Common myeloid progenitor, CD34-positive (primary cell): Measurements from ENCODE around the gene NXPH4.

ENCODE experiments used
- CTCF ChIA-PET: fragments of 350-600 bp; sonication (Branson Sonifier 250); formaldehyde crosslinking; loops from one replicate; lab custom pipeline; 2021; ENCODE audit warnings: antibody characterized with exemption; lab: Charles Lee
- POLR2A ChIA-PET: fragments of 350-600 bp; sonication (Branson Sonifier 250); formaldehyde crosslinking; loops from one replicate; lab custom pipeline; 2021; ENCODE audit warnings: antibody characterized with exemption; lab: Charles Lee
- DNase-seq, 3 donors: peaks; one replicate each; pipeline versions ENCODE4 v3.0.0 to v3.0.0-alpha.2; 2013
- H3K27ac ChIP-seq, 2 experiments: 1 replicate in 1 of 2; 2 replicates in 1 of 2; pipeline ENCODE4 v1.7.0; 2013; ENCODE audit warnings: inconsistent platforms in 2 of 2, low read length in 2 of 2, mild to moderate bottlenecking in 2 of 2, low read depth in 1 of 2, moderate library complexity in 1 of 2; ENCODE audit not compliant: severe bottlenecking in 2 of 2, insufficient read depth in 1 of 2, poor library complexity in 1 of 2
- H3K27me3 ChIP-seq, 5 experiments: replicated peaks in 2 of 5; 1 replicate in 3 of 5; 2 replicates in 2 of 5; pipeline versions ENCODE4 v1.6.1 to v1.7.0; 2013; ENCODE audit warnings: low read length in 4 of 5, mild to moderate bottlenecking in 2 of 5, moderate library complexity in 2 of 5, inconsistent platforms in 1 of 5; ENCODE audit not compliant: insufficient read depth in 5 of 5, control insufficient read depth in 4 of 5
- H3K36me3 ChIP-seq, 4 experiments: 1 replicate in 2 of 4; 2 replicates in 2 of 4; pipeline versions ENCODE4 v1.6.1 to v1.7.0; 2013; ENCODE audit warnings: low read length in 3 of 4, control low read depth in 1 of 4, mild to moderate bottlenecking in 1 of 4; ENCODE audit not compliant: control insufficient read depth in 4 of 4, insufficient read depth in 4 of 4
- H3K4me1 ChIP-seq, 4 experiments: 1 replicate in 3 of 4; 2 replicates in 1 of 4; pipeline versions ENCODE4 v1.6.1 to v1.7.1; 2013; ENCODE audit warnings: low read length in 3 of 4, mild to moderate bottlenecking in 3 of 4, control low read depth in 1 of 4, inconsistent platforms in 1 of 4, moderate library complexity in 1 of 4; ENCODE audit not compliant: control insufficient read depth in 4 of 4, insufficient read depth in 4 of 4; ENCODE audit errors: control extremely low read depth in 1 of 4
- H3K4me3 ChIP-seq, 7 experiments: 1 replicate in 4 of 7; 2 replicates in 3 of 7; pipeline versions ENCODE4 v1.5.1 to v1.7.0; 2013; ENCODE audit warnings: mild to moderate bottlenecking in 7 of 7, low read length in 6 of 7, moderate library complexity in 6 of 7, inconsistent platforms in 2 of 7, low read depth in 2 of 7, control low read depth in 1 of 7; ENCODE audit not compliant: insufficient read depth in 4 of 7, control insufficient read depth in 1 of 7; ENCODE audit errors: extremely low read depth in 1 of 7
- H3K9me3 ChIP-seq, 5 experiments: 1 replicate in 4 of 5; 2 replicates in 1 of 5; pipeline versions ENCODE4 v1.6.1 to v1.7.1; 2013; ENCODE audit warnings: low read length in 4 of 5, mild to moderate bottlenecking in 2 of 5, inconsistent platforms in 1 of 5, low read depth in 1 of 5, moderate library complexity in 1 of 5; ENCODE audit not compliant: control insufficient read depth in 4 of 5, insufficient read depth in 2 of 5; ENCODE audit errors: control extremely low read depth in 1 of 5
- WGBS: methylation state at CpG from one replicate; pipeline ENCODE4 v1.1.5; 2013; ENCODE audit not compliant: insufficient coverage; 5-methylcytosine and 5-hydroxymethylcytosine counted together

The NXPH4 gene

DNA sequence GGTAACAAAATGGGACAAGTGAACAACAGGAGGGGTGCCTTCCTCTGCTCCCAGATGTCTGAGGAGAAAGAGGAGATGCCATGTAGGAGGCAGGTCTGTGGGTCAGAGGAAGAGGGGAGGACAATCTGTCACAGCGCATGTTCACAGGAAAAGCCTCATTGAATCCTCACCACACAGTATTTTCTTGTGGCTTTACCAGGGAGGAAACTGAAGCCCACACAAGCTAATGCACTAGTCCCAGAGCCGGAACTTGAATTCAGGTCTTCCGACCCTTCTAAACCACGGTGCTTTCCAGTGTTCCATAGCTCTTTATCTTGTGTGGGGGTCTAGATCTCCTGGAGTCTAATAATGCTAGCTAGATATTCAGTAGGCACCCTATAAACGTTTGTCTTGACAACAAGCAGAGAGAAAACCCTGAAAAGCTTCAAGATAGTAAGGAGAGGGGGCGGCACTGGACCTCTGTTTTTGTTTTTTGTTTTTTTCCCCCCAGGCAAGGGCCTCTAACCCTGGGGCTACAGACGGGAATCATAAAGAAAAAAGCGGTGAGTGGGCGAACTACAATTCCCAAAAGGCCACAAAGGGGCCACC is 12.5 kb downstream of the NXPH4 start:
- peak; percentile 61 to 76 (median 72) for DNase-seq
- WGBS, result 0% methylated on average over 8 of the region's 9 CpGs

GRCh38 chr12:57229634-57230380 is 13.2 kb downstream of the NXPH4 start, which contains the start of gene SHMT2:
Gene SHMT2 (plus strand): TSS chr12:57229711. CDS start chr12:57229779, 68 bp downstream.
- Histone ChIP-seq H3K27me3 (peaks cover 7 to 36% (median 15%) of the 10 kb centered on the region in 5 experiments), H3K4me3 (peak within 1 kb of the TSS; percentile 55 to 92 (median 79)), H3K36me3 (peaks cover 10 to 40% (median 27%) of the 10 kb centered on the region in 4 experiments), H3K4me1 (peaks cover 9 to 56% (median 48%) of the 10 kb centered on the region in 4 experiments), H3K9me3 (no peaks in the 10 kb centered on the region), H3K27ac (peak within 1 kb of the TSS in 1 of 2 experiments; percentile 75)
- ChIA-PET CTCF (interaction anchor here (0.8 to 13.6 kb wide), 10 partner anchors 8 to 106 kb away, joined by 3 to 326 read pairs (median 3); partner anchors contain the start of genes NXPH4 and STAC3), POLR2A (no interaction called here)
- 0% methylated on average over 34 of the region's 42 CpGs for WGBS
- DNase-seq, result peak; percentile 88 to 93 (median 89)

More for the DNA sequence above, 12.5 kb downstream of the NXPH4 start:
- Histone ChIP-seq H3K36me3 (peaks cover 10 to 35% (median 24%) of the 10 kb centered on the region in 4 experiments), H3K4me1 (peaks cover 9 to 58% (median 49%) of the 10 kb centered on the region in 4 experiments), H3K4me3 (peak overlapping the region; percentile 55 to 92 (median 79)), H3K27ac (peak overlapping the region in 1 of 2 experiments; percentile 75), H3K27me3 (peaks cover 7 to 40% (median 19%) of the 10 kb centered on the region in 5 experiments), H3K9me3 (no peaks in the 10 kb centered on the region)
- ChIA-PET POLR2A (no interaction called here), CTCF (interaction anchor here (0.8 to 13.6 kb wide), 7 partner anchors 10 to 105 kb away, joined by 3 to 326 read pairs (median 3); partner anchors contain the start of genes NXPH4 and STAC3)

- H3K27me3 ChIP-seq, result peaks cover 6 to 36% (median 14%) of the 10 kb centered on the region in 5 experiments
- H3K4me3 ChIP-seq, result peak overlapping the region in 6 of 7 experiments; percentile 1 to 92 (median 79)
- H3K27ac ChIP-seq, result peak overlapping the region in 1 of 2 experiments; percentile 75
- no peak for DNase-seq
- H3K9me3 ChIP-seq, result no peaks in the 10 kb centered on the region
- peaks cover 10 to 46% (median 29%) of the 10 kb centered on the region in 4 experiments for H3K36me3 ChIP-seq
- ChIA-PET POLR2A (no interaction called here), CTCF (interaction anchor here (1.1 to 13.6 kb wide), 6 partner anchors 9 to 47 kb away, joined by 3 to 326 read pairs (median 3); partner anchors contain the start of genes NXPH4 and STAC3)
- peaks cover 9 to 48% (median 44%) of the 10 kb centered on the region in 4 experiments for H3K4me1 ChIP-seq
- 93% methylated on average over 8 of the region's 10 CpGs for WGBS
Observed at GRCh38 chr12:57230381-57231155, 14.0 kb downstream of the NXPH4 start.

DNA sequence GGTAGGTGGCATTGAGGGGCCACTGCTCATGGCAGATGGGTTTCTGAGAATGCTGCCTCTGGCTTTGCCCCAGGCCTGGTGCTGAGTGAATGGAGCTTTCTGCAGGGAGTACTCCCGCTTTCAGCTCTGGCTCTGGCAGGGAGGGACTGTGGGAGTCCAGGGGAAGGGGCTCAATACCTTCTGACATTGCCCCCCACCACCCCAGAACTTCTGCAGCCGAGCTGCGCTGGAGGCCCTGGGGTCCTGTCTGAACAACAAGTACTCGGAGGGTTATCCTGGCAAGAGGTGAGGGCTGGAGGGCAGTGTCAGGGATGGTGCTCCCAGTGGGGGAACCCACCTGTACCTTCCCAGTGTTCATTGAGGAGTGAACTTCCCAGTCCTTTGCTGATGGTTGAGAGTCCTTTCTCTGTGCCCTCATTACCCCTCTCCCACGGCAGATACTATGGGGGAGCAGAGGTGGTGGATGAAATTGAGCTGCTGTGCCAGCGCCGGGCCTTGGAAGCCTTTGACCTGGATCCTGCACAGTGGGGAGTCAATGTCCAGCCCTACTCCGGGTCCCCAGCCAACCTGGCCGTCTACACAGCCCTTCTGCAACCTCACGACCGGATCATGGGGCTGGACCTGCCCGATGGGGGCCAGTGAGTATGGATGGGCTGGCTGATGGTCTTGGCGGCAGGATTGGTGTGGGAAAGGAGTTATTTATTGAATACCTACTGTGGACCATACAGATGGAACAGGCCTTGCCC is 14.9 kb downstream of the NXPH4 start:
- Histone ChIP-seq H3K36me3 (peaks cover 10 to 46% (median 29%) of the 10 kb centered on the region in 4 experiments), H3K27me3 (peaks cover 5 to 36% (median 11%) of the 10 kb centered on the region in 5 experiments), H3K27ac (no peak overlapping the region), H3K4me1 (peaks cover 9 to 45% (median 39%) of the 10 kb centered on the region in 4 experiments), H3K9me3 (no peaks in the 10 kb centered on the region), H3K4me3 (peak overlapping the region in 1 of 7 experiments; percentile 92)
- ChIA-PET POLR2A (no interaction called here), CTCF (interaction anchor here (1.1 to 13.6 kb wide), 6 partner anchors 10 to 205 kb away, joined by 3 to 326 read pairs (median 4); partner anchors contain the start of genes NXPH4 and STAC3)
- no peak for DNase-seq
- WGBS, result 97% methylated on average over 11 of the region's 13 CpGs

DNA sequence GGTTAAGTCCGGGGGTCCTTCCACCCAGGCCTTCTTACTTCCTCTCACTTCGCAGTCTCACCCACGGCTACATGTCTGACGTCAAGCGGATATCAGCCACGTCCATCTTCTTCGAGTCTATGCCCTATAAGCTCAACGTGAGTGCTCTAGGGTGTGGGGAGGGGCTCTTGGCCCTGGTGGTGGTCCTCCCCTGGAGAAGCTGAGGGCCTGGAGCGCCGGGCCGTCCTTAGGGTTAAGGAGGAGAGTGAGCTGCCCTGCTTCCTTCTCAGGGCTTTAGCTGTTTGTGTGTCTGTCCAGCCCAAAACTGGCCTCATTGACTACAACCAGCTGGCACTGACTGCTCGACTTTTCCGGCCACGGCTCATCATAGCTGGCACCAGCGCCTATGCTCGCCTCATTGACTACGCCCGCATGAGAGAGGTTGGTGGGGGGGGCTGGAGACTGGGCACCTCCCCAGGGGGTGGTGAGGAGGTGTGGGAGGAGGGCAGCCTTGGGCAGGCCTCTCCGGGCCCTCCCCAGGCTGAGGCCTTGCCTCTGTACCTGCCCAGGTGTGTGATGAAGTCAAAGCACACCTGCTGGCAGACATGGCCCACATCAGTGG is 15.7 kb downstream of the NXPH4 start:
- Histone ChIP-seq H3K36me3 (peaks cover 10 to 46% (median 29%) of the 10 kb centered on the region in 4 experiments), H3K9me3 (no peaks in the 10 kb centered on the region), H3K27ac (no peak overlapping the region), H3K4me3 (no peak overlapping the region), H3K27me3 (peaks cover 6 to 36% (median 15%) of the 10 kb centered on the region in 5 experiments), H3K4me1 (peaks cover 8 to 38% (median 31%) of the 10 kb centered on the region in 4 experiments)
- CTCF ChIA-PET, result interaction anchor here (1.1 to 13.6 kb wide), 5 partner anchors 9 to 206 kb away, joined by 3 to 326 read pairs (median 5); partner anchors contain the start of genes NXPH4 and STAC3
- DNase-seq, result no peak
- POLR2A ChIA-PET, result no interaction called here
- WGBS, result 98% methylated on average over 9 of the region's 19 CpGs
